Stomach (tissue), 4 donors: ENCODE measurements around the gene NUDT6.

Source experiments
- POLR2A ChIP-seq, 4 donors: fragments of 450-650 bp; IDR thresholded peaks; one replicate each; pipeline ENCODE4 v1.6.1; 2016; ENCODE audit warnings: antibody characterized with exemption in 4 of 4, control low read depth in 2 of 4, mild to moderate bottlenecking in 1 of 4, moderate library complexity in 1 of 4
- TF ChIP-seq, protein P1 (sequence below), 7 experiments: fragments of 450-650 bp in 4 of 7; fragments of 200-600 bp in 3 of 7; sonication (generic) in 3 of 7; IDR thresholded peaks; one replicate each; pipeline ENCODE4 v1.5.1; 2016 to 2019; ENCODE audit warnings: antibody characterized with exemption in 7 of 7, control low read depth in 2 of 7, mild to moderate bottlenecking in 1 of 7

DNA sequence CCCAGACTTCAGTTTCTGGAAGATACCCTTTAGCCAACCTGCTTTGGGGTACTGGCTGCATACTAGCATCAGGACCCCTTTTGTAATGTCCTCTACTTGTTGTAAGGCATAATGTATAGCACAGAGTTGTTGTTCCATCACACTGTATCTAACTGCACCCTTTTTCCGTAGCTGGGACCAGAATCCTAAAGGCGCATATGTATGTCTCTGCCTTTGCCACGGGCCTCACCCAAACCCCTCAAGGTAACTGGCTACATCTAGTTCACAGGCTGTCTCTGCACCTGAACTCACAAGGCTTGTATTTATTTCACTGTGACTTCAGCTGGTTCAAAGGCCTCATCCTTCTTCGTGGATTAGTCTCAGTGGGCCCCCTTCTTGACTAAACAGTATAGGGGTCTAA is 29.6 kb upstream of the NUDT6 start:
- TF ChIP-seq POLR2A (IDR thresholded peaks at IDR 0.05) = no peak
- TF ChIP-seq, protein P1, sequence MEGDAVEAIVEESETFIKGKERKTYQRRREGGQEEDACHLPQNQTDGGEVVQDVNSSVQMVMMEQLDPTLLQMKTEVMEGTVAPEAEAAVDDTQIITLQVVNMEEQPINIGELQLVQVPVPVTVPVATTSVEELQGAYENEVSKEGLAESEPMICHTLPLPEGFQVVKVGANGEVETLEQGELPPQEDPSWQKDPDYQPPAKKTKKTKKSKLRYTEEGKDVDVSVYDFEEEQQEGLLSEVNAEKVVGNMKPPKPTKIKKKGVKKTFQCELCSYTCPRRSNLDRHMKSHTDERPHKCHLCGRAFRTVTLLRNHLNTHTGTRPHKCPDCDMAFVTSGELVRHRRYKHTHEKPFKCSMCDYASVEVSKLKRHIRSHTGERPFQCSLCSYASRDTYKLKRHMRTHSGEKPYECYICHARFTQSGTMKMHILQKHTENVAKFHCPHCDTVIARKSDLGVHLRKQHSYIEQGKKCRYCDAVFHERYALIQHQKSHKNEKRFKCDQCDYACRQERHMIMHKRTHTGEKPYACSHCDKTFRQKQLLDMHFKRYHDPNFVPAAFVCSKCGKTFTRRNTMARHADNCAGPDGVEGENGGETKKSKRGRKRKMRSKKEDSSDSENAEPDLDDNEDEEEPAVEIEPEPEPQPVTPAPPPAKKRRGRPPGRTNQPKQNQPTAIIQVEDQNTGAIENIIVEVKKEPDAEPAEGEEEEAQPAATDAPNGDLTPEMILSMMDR (IDR thresholded peaks at IDR 0.05) = no peak
